A673 (cell line): ENCODE data around the gene TNFSF4. TPM values are rescaled to one million over a fixed set of nuclear protein-coding genes. Genes with fewer than 3 reads are reported as not detected.
"Not testable (repeated sequence)": the region's sequence is repeated elsewhere in the genome, so short reads cannot be mapped to it uniquely, and the experiment has no call there.

Source experiments
- BruUV-seq: library from RNA; stranded (reverse); fragments of 400-500 nt; replicated peaks from 2 replicates; lab custom pipeline; 2021; lab: Mats Ljungman, UMichigan
- CTCF ChIA-PET: fragments of 300-600 bp; sonication (Branson Sonifier 250); formaldehyde crosslinking; loops from one replicate; lab custom pipeline; 2022; ENCODE audit warnings: antibody characterized with exemption; lab: Charles Lee
- POLR2A ChIA-PET: fragments of 300-600 bp; sonication (Branson Sonifier 250); formaldehyde crosslinking; loops from one replicate; lab custom pipeline; 2022; ENCODE audit warnings: antibody characterized with exemption; ENCODE audit not compliant: low non-redundant PET; lab: Charles Lee
- DNase-seq: peaks from one replicate; pipeline ENCODE4 v3.0.0-alpha.2; 2015; ENCODE audit warnings: low spot score
- H3K27ac ChIP-seq: fragments of 200-600 bp; sonication (generic); 2 replicates; pipeline ENCODE4 v1.5.1; 2016; ENCODE audit warnings: mixed run types, low read depth, mild to moderate bottlenecking, mixed read lengths, antibody characterized with exemption, low read length; ENCODE audit not compliant: poor library complexity, severe bottlenecking
- H3K27me3 ChIP-seq: fragments of 200-600 bp; sonication (generic); replicated peaks from 2 replicates; pipeline ENCODE4 v1.6.1; 2017; ENCODE audit warnings: mixed run types, low read depth, mild to moderate bottlenecking, mixed read lengths, antibody characterized with exemption, low read length; ENCODE audit not compliant: insufficient read depth, poor library complexity
- H3K36me3 ChIP-seq: fragments of 200-600 bp; sonication (generic); 2 replicates; pipeline ENCODE4 v1.6.1; 2016; ENCODE audit warnings: mixed run types, mild to moderate bottlenecking, mixed read lengths, antibody characterized with exemption, low read length; ENCODE audit not compliant: insufficient read depth, poor library complexity, severe bottlenecking
- H3K4me1 ChIP-seq: fragments of 200-600 bp; sonication (generic); 2 replicates; pipeline ENCODE4 v1.6.1; 2017; ENCODE audit warnings: mixed run types, mild to moderate bottlenecking, mixed read lengths, antibody characterized with exemption, low read length; ENCODE audit not compliant: insufficient read depth, poor library complexity, severe bottlenecking
- H3K4me3 ChIP-seq: fragments of 200-600 bp; sonication (generic); 2 replicates; pipeline ENCODE4 v1.5.1; 2016; ENCODE audit warnings: low read depth, mixed run types, mild to moderate bottlenecking, mixed read lengths, low read length; ENCODE audit not compliant: poor library complexity, severe bottlenecking
- H3K9me3 ChIP-seq: fragments of 200-600 bp; sonication (generic); 2 replicates; pipeline ENCODE4 v1.6.1; 2016; ENCODE audit warnings: mixed run types, low read depth, mild to moderate bottlenecking, mixed read lengths, antibody characterized with exemption, low read length; ENCODE audit not compliant: poor library complexity, severe bottlenecking
- CTCF ChIP-seq: fragments of 300-800, 200-600 bp; sonication (generic); conservative IDR thresholded peaks from 2 replicates; pipeline ENCODE4 v1.5.1; 2017; ENCODE audit warnings: low read depth, mild to moderate bottlenecking, antibody characterized with exemption, low read length, moderate library complexity, mixed read lengths
- EZH2 ChIP-seq: fragments of 200-600 bp; sonication (generic); IDR thresholded peaks from 2 replicates; pipeline ENCODE4 v1.6.1; 2017; ENCODE audit warnings: borderline replicate concordance, low read depth, mild to moderate bottlenecking, mixed read lengths, antibody characterized with exemption, low read length; ENCODE audit not compliant: poor library complexity, severe bottlenecking
- intact Hi-C: fragments of 100-400 bp; cut with micrococcal nuclease; formaldehyde crosslinking; loops from one replicate; pipeline ENCODE4 v1.10.0; 2022; ENCODE audit not compliant: unreplicated experiment
- total RNA-seq: library from RNA; stranded (reverse); gene quantifications from 2 replicates; pipeline ENCODE4 v1.2.3, GENCODE V29; 2021

The TNFSF4 gene
- total RNA-seq, 1 experiment from 2014 or later = 0.21 TPM

GRCh38 chr1:173161510-173162221 lies 45.5 kb downstream of the TNFSF4 start:
- intact Hi-C loops = no loop called here
- H3K4me3 ChIP-seq = no peak overlapping the region
- TF ChIP-seq CTCF (no peak), EZH2 (no peak)
- ChIA-PET CTCF (no interaction called here), POLR2A (interaction anchor here (0.6 kb wide), 1 partner anchor 170 kb away, joined by 15 read pairs; no protein-coding TSS in a partner anchor)
- no peaks in the 10 kb centered on the region for H3K27me3 ChIP-seq
- no TSS peak for BruUV-seq
- no peaks in the 10 kb centered on the region for H3K9me3 ChIP-seq
- no peak for DNase-seq
- no peaks in the 10 kb centered on the region for H3K36me3 ChIP-seq
- H3K27ac ChIP-seq = no peak overlapping the region
- H3K4me1 ChIP-seq = no peaks in the 10 kb centered on the region

DNA sequence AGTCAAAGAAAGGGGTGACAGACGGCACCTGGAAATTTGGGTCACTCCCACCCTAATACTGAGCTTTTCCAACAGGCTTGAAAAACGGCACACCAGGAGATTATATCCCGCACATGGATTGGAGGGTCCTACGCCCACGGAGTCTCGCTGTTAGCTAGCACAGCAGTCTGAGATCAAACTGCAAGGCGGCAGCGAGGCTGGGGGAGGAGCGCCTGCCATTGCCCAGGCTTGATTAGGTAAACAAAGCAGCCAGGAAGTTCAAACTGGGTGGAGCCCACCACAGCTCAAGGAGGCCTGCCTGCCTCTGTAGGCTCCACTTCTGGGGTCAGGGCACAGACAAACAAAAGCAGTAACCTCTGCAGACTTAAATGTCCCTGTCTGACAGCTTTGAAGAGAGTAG lies 53.2 kb downstream of the TNFSF4 start:
- DNase-seq, H3K36me3 ChIP-seq, H3K27me3 ChIP-seq, BruUV-seq, H3K27ac ChIP-seq, CTCF ChIA-PET, H3K4me1 ChIP-seq, intact Hi-C loops, POLR2A ChIA-PET, H3K4me3 ChIP-seq, H3K9me3 ChIP-seq: not testable (repeated sequence)

- ChIA-PET POLR2A (no interaction called here), CTCF (no interaction called here)
- Histone ChIP-seq H3K4me3 (no peak overlapping the region), H3K27me3 (no peaks in the 10 kb centered on the region), H3K9me3 (no peaks in the 10 kb centered on the region), H3K36me3 (no peaks in the 10 kb centered on the region), H3K27ac (no peak overlapping the region), H3K4me1 (no peaks in the 10 kb centered on the region)
- intact Hi-C loops = no loop called here
- BruUV-seq = no TSS peak
- DNase-seq = no peak
- no peak for TF ChIP-seq CTCF
- no peak for TF ChIP-seq EZH2
These were observed 53.6 kb downstream of the TNFSF4 start for GRCh38 chr1:173153503-173153902.

DNA sequence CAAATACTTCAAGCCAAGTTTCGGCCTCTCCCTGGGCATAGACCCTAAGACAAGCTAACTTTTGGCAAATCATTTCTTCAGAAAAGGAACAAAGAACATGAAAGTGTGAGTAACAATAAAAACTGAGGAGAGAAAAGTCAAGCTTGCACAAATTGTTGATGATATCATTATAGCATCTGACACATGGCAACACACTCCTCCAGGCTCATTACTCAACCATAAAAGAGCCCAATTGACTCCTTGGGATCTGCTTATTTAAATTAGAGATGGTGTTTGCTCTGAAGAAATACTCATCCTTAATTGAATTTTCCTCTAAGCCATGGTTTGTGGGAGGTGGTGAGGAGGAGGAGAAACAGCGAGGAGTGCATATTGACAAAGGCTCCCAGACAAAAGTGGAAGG lies 54.5 kb downstream of the TNFSF4 start:
- H3K4me1 ChIP-seq = no peaks in the 10 kb centered on the region
- no peak overlapping the region for H3K4me3 ChIP-seq
- H3K27ac ChIP-seq = no peak overlapping the region
- H3K9me3 ChIP-seq = no peaks in the 10 kb centered on the region
- ChIA-PET POLR2A (no interaction called here), CTCF (no interaction called here)
- intact Hi-C loops = no loop called here
- H3K36me3 ChIP-seq = no peaks in the 10 kb centered on the region
- TF ChIP-seq CTCF (no peak), EZH2 (no peak)
- no TSS peak for BruUV-seq
- H3K27me3 ChIP-seq = no peaks in the 10 kb centered on the region
- no peak for DNase-seq
